Ascending aorta (tissue), 2 donors: ENCODE results near the gene OR10H1. TPM values are rescaled to one million over a fixed set of nuclear protein-coding genes. Genes with fewer than 3 reads are reported as not detected.
"Not testable (repeated sequence)": the region's sequence is repeated elsewhere in the genome, so short reads cannot be mapped to it uniquely, and the experiment has no call there.

Experiments used
- DNase-seq, 2 donors: peaks; one replicate each; pipeline ENCODE4 v3.0.0-alpha.2; 2019; ENCODE audit warnings: low spot score in 2 of 2
- H3K27ac ChIP-seq, 2 donors: fragments of 200-600 bp; sonication (generic); one replicate each; pipeline ENCODE4 v1.5.1; 2016 to 2017; ENCODE audit warnings: mild to moderate bottlenecking in 1 of 2
- H3K27me3 ChIP-seq: fragments of 200-600 bp; sonication (generic); one replicate; pipeline ENCODE4 v1.5.1; 2017
- H3K36me3 ChIP-seq, 2 donors: fragments of 200-600 bp; sonication (generic); one replicate each; pipeline ENCODE4 v1.5.1; 2016
- H3K4me1 ChIP-seq, 2 donors: fragments of 200-600 bp; sonication (generic); one replicate each; pipeline ENCODE4 v1.5.1; 2016 to 2017; ENCODE audit warnings: mild to moderate bottlenecking in 1 of 2
- H3K4me3 ChIP-seq, 2 donors: fragments of 200-600 bp; sonication (generic); one replicate each; pipeline ENCODE4 v1.5.1; 2016 to 2017; ENCODE audit warnings: mild to moderate bottlenecking in 1 of 2
- H3K9me3 ChIP-seq, 2 donors: fragments of 200-600 bp; sonication (generic); one replicate each; pipeline ENCODE4 v1.5.1; 2016
- intact Hi-C: fragments of 100-400 bp; cut with DNase I; formaldehyde crosslinking; loops from one replicate; pipeline ENCODE4 v1.15.1; 2023
- total RNA-seq: library from RNA; depleted of rRNA; stranded (reverse); fragments of >200 nt; gene quantifications from one replicate; pipeline ENCODE4 v1.1.0, GENCODE V29; 2016
- TF ChIP-seq, protein P1 (sequence below), 3 experiments: fragments of 200-600 bp in 2 of 3; fragments of 450-650 bp in 1 of 3; sonication (generic) in 2 of 3; IDR thresholded peaks; one replicate each; pipeline ENCODE4 v1.5.1; 2016 to 2019; ENCODE audit warnings: antibody characterized with exemption in 3 of 3, mild to moderate bottlenecking in 1 of 3, moderate library complexity in 1 of 3

Gene OR10H1
- total RNA-seq, 1 donor from 2014 or later: not detected

GRCh38 chr19:15779756-15780476 is 35.5 kb downstream of the OR10H1 start:
- peak in 1 of 2 donors; percentile 91 for DNase-seq
- peaks cover 5 to 11% of the 10 kb centered on the region in 2 donors for H3K4me1 ChIP-seq
- intact Hi-C loops: loop anchor here (1.0 kb wide), 1 partner anchor 56 kb away; no protein-coding TSS in a partner anchor
- peak overlapping the region in 1 of 2 donors; percentile 27 for H3K4me3 ChIP-seq
- H3K36me3 ChIP-seq: no peaks in the 10 kb centered on the region
- TF ChIP-seq, protein P1, sequence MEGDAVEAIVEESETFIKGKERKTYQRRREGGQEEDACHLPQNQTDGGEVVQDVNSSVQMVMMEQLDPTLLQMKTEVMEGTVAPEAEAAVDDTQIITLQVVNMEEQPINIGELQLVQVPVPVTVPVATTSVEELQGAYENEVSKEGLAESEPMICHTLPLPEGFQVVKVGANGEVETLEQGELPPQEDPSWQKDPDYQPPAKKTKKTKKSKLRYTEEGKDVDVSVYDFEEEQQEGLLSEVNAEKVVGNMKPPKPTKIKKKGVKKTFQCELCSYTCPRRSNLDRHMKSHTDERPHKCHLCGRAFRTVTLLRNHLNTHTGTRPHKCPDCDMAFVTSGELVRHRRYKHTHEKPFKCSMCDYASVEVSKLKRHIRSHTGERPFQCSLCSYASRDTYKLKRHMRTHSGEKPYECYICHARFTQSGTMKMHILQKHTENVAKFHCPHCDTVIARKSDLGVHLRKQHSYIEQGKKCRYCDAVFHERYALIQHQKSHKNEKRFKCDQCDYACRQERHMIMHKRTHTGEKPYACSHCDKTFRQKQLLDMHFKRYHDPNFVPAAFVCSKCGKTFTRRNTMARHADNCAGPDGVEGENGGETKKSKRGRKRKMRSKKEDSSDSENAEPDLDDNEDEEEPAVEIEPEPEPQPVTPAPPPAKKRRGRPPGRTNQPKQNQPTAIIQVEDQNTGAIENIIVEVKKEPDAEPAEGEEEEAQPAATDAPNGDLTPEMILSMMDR (IDR thresholded peaks at IDR 0.05): no peak
- H3K9me3 ChIP-seq: no peaks in the 10 kb centered on the region
- H3K27me3 ChIP-seq: no peaks in the 10 kb centered on the region
- H3K27ac ChIP-seq: peak overlapping the region; percentile 84 to 85

- Histone ChIP-seq H3K36me3 (no peaks in the 10 kb centered on the region), H3K4me1 (peaks cover 5 to 11% of the 10 kb centered on the region in 2 donors), H3K4me3 (no peak overlapping the region), H3K27me3 (no peaks in the 10 kb centered on the region), H3K27ac (no peak overlapping the region), H3K9me3 (no peaks in the 10 kb centered on the region)
- DNase-seq: no peak
- intact Hi-C loops: no loop called here
- TF ChIP-seq, protein P1 (IDR thresholded peaks at IDR 0.05): no peak
Measured at GRCh38 chr19:15776991-15777970, 38.2 kb downstream of the OR10H1 start.

- Histone ChIP-seq H3K36me3 (peaks cover 0 to under 1% of the 10 kb centered on the region in 2 donors), H3K4me1 (peaks cover 5 to 11% of the 10 kb centered on the region in 2 donors), H3K4me3 (no peak overlapping the region), H3K9me3 (no peaks in the 10 kb centered on the region), H3K27ac (no peak overlapping the region), H3K27me3 (no peaks in the 10 kb centered on the region)
- no peak for DNase-seq
- intact Hi-C loops: no loop called here
- TF ChIP-seq, protein P1 (IDR thresholded peaks at IDR 0.05): no peak
Measured at GRCh38 chr19:15776264-15776663, 39.2 kb downstream of the OR10H1 start.

DNA sequence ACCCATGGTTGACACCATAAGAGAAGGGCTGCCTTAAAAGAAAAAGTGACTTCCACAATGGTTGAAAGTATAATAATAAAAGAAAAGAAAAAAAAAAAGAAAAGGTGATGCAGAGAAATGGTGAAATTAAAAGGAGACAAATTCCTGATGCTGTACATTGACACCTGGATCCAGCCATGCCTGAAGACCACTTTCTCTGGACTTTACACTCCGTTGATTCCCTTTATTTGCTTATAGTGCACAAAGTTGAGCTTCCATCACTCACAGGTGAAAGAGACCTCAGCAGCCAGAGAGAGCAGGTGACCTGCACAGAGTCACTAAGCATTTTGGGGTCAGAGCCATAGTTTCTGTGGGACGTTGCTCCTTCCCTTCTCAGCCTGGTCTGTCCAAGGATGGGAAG is 40.2 kb downstream of the OR10H1 start:
- TF ChIP-seq, protein P1 (IDR thresholded peaks at IDR 0.05): no peak
- H3K4me1 ChIP-seq: peaks cover 2 to 8% of the 10 kb centered on the region in 2 donors
- no peak for DNase-seq
- no peaks in the 10 kb centered on the region for H3K9me3 ChIP-seq
- H3K36me3 ChIP-seq: peaks cover 0 to 2% of the 10 kb centered on the region in 2 donors
- intact Hi-C loops: no loop called here
- no peaks in the 10 kb centered on the region for H3K27me3 ChIP-seq
- H3K4me3 ChIP-seq: no peak overlapping the region
- H3K27ac ChIP-seq: no peak overlapping the region

GRCh38 chr19:15774159-15774558 is 41.3 kb downstream of the OR10H1 start:
- DNase-seq, H3K4me1 ChIP-seq, intact Hi-C loops, H3K27me3 ChIP-seq, H3K9me3 ChIP-seq, H3K4me3 ChIP-seq, H3K27ac ChIP-seq, H3K36me3 ChIP-seq: not testable (repeated sequence)

DNA sequence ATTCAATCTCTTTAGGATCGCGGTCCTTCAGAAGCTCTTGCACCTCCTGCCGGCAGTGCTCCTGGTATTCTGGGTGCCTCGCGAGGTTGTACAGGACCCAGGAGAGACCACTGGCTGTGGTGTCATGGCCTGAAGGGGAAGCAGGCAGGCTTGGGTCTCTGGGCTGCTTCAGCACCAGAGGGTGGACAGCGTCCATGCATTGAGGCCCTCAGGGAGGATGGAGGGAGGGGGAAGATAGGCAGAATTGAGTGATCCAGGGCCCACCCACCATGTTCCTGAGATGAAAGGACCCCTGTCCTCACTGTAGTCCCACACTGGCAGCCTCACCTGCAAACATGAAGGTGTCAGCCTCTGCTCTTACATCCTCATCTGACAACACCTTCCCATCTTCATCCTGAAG is 45.9 kb downstream of the OR10H1 start:
- H3K27ac ChIP-seq: no peak overlapping the region
- no peaks in the 10 kb centered on the region for H3K4me1 ChIP-seq
- TF ChIP-seq, protein P1 (IDR thresholded peaks at IDR 0.05): no peak
- DNase-seq: no peak
- no peaks in the 10 kb centered on the region for H3K27me3 ChIP-seq
- H3K4me3 ChIP-seq: no peak overlapping the region
- intact Hi-C loops: no loop called here
- H3K9me3 ChIP-seq: no peaks in the 10 kb centered on the region
- peaks cover 4 to 13% of the 10 kb centered on the region in 2 donors for H3K36me3 ChIP-seq
